PC-9 (cell line): ENCODE results near the gene ALPK1. TPM values are rescaled to one million over a fixed set of nuclear protein-coding genes. Genes with fewer than 3 reads are reported as not detected.

Source experiments
- BruUV-seq: library from RNA; stranded (reverse); fragments of 400-500 nt; replicated peaks from 2 replicates; lab custom pipeline; 2021; lab: Mats Ljungman, UMichigan
- CTCF ChIA-PET: fragments of 300-600 bp; sonication (Branson Sonifier 250); formaldehyde crosslinking; loops from one replicate; lab custom pipeline; 2022; ENCODE audit warnings: antibody characterized with exemption; lab: Charles Lee
- POLR2A ChIA-PET: fragments of 300-600 bp; sonication (Branson Sonifier 250); formaldehyde crosslinking; loops from one replicate; lab custom pipeline; 2022; ENCODE audit warnings: antibody characterized with exemption; ENCODE audit not compliant: unreplicated experiment; lab: Charles Lee
- DNase-seq, 2 experiments: peaks; one replicate each; pipeline versions ENCODE4 v3.0.0 to v3.0.0-alpha.2; 2015 to 2022; ENCODE audit warnings: mixed read lengths in 1 of 2
- H2AFZ ChIP-seq: fragments of 200-600 bp; sonication (generic); 2 replicates; pipeline ENCODE4 v1.8.1; 2017; ENCODE audit warnings: antibody characterized with exemption
- H3F3A ChIP-seq: fragments of 200-600 bp; sonication (generic); 2 replicates; pipeline ENCODE4 v1.8.1; 2017; ENCODE audit warnings: antibody characterized with exemption, mild to moderate bottlenecking, low read depth; ENCODE audit not compliant: insufficient read depth
- H3K27ac ChIP-seq: fragments of 200-600 bp; sonication (generic); 2 replicates; pipeline ENCODE4 v1.6.1; 2016; ENCODE audit warnings: mixed run types
- H3K27me3 ChIP-seq: fragments of 200-600 bp; sonication (generic); 2 replicates; pipeline ENCODE4 v1.6.1; 2016; ENCODE audit warnings: low read depth, mixed run types; ENCODE audit not compliant: insufficient read depth
- H3K36me3 ChIP-seq: fragments of 200-600 bp; sonication (generic); 2 replicates; pipeline ENCODE4 v1.6.1; 2016; ENCODE audit warnings: low read depth, mixed run types
- H3K4me1 ChIP-seq: fragments of 200-600 bp; sonication (generic); replicated peaks from 2 replicates; pipeline ENCODE4 v1.6.1; 2016; ENCODE audit warnings: mixed run types; ENCODE audit not compliant: insufficient read depth
- H3K4me2 ChIP-seq: fragments of 200-600 bp; sonication (generic); 2 replicates; pipeline ENCODE4 v1.6.1; 2017; ENCODE audit warnings: mixed run types
- H3K4me3 ChIP-seq: fragments of 200-600 bp; sonication (generic); 2 replicates; pipeline ENCODE4 v1.6.1; 2016; ENCODE audit warnings: mixed run types
- H3K79me2 ChIP-seq: fragments of 200-600 bp; sonication (generic); 2 replicates; pipeline ENCODE4 v1.6.1; 2017; ENCODE audit warnings: low read depth, mixed run types
- H3K9me2 ChIP-seq: fragments of 200-600 bp; sonication (generic); 2 replicates; pipeline ENCODE4 v1.8.1; 2017; ENCODE audit warnings: mild to moderate bottlenecking; ENCODE audit not compliant: insufficient read depth
- H3K9me3 ChIP-seq: fragments of 200-600 bp; sonication (generic); 2 replicates; pipeline ENCODE4 v1.8.1; 2016; ENCODE audit warnings: low read depth; ENCODE audit not compliant: insufficient read depth
- H4K20me1 ChIP-seq: fragments of 200-600 bp; sonication (generic); 2 replicates; pipeline ENCODE4 v1.8.1; 2017; ENCODE audit not compliant: insufficient read depth
- CTCF ChIP-seq: fragments of 200-600 bp; sonication (generic); conservative IDR thresholded peaks from 2 replicates; pipeline ENCODE4 v1.6.1; 2017; ENCODE audit warnings: mixed run types, antibody characterized with exemption, mild to moderate bottlenecking, moderate library complexity
- EZH2 ChIP-seq: fragments of 200-600 bp; sonication (generic); IDR thresholded peaks from 2 replicates; pipeline ENCODE4 v1.8.0; 2017; ENCODE audit warnings: antibody characterized with exemption, low read depth
- intact Hi-C: fragments of 100-400 bp; cut with micrococcal nuclease; formaldehyde crosslinking; loops from one replicate; pipeline ENCODE4 v1.10.0; 2022; ENCODE audit not compliant: unreplicated experiment
- total RNA-seq: library from RNA; stranded (reverse); gene quantifications from 2 replicates; pipeline ENCODE4 v1.2.3, GENCODE V29; 2021

Gene ALPK1
- total RNA-seq, 1 experiment from 2014 or later, result 35.4 TPM

GRCh38 chr4:112448306-112449132 is 151.3 kb downstream of the ALPK1 start:
- TF ChIP-seq EZH2 (no peak), CTCF (no peak)
- Histone ChIP-seq H2AFZ (no peak overlapping the region), H3K4me3 (no peak overlapping the region), H3K9me3 (no peaks in the 10 kb centered on the region), H3K4me2 (no peak overlapping the region), H3K79me2 (no peaks in the 10 kb centered on the region), H3K36me3 (no peaks in the 10 kb centered on the region), H3F3A (no peaks in the 10 kb centered on the region), H3K4me1 (no peaks in the 10 kb centered on the region), H3K27ac (no peak overlapping the region), H4K20me1 (no peaks in the 10 kb centered on the region), H3K27me3 (no peaks in the 10 kb centered on the region), H3K9me2 (no peaks in the 10 kb centered on the region; the same call in 1 of the 2 replicates)
- DNase-seq, result peak; percentile 17 to 39
- CTCF ChIA-PET, result no interaction called here
- intact Hi-C loops, result no loop called here
- POLR2A ChIA-PET, result interaction anchor here (0.6 kb wide), 1 partner anchor 496 kb away, joined by 3 read pairs; no protein-coding TSS in a partner anchor
- BruUV-seq, result no TSS peak

GRCh38 chr4:112449708-112450107 is 152.5 kb downstream of the ALPK1 start:
- Histone ChIP-seq H3K9me3 (no peaks in the 10 kb centered on the region), H3K4me2 (no peak overlapping the region), H2AFZ (no peak overlapping the region), H3K79me2 (no peaks in the 10 kb centered on the region), H3K9me2 (no peaks in the 10 kb centered on the region), H3K27me3 (no peaks in the 10 kb centered on the region), H3K27ac (no peak overlapping the region), H3F3A (no peaks in the 10 kb centered on the region), H3K4me1 (no peaks in the 10 kb centered on the region), H3K4me3 (no peak overlapping the region), H3K36me3 (no peaks in the 10 kb centered on the region), H4K20me1 (no peaks in the 10 kb centered on the region)
- ChIA-PET POLR2A (no interaction called here), CTCF (no interaction called here)
- BruUV-seq, result no TSS peak
- DNase-seq, result no peak
- intact Hi-C loops, result no loop called here
- no peak for TF ChIP-seq EZH2
- TF ChIP-seq CTCF, result no peak

- no peaks in the 10 kb centered on the region for H3K9me3 ChIP-seq
- no peak for DNase-seq
- no peak overlapping the region for H3K4me2 ChIP-seq
- BruUV-seq, result no TSS peak
- H2AFZ ChIP-seq, result no peak overlapping the region
- CTCF ChIA-PET, result no interaction called here
- no peaks in the 10 kb centered on the region for H4K20me1 ChIP-seq
- H3K36me3 ChIP-seq, result no peaks in the 10 kb centered on the region
- H3K4me3 ChIP-seq, result no peak overlapping the region
- no peaks in the 10 kb centered on the region for H3K9me2 ChIP-seq
- H3K79me2 ChIP-seq, result no peaks in the 10 kb centered on the region
- intact Hi-C loops, result no loop called here
- no peaks in the 10 kb centered on the region for H3K27me3 ChIP-seq
- TF ChIP-seq EZH2 (no peak), CTCF (no peak)
- POLR2A ChIA-PET, result no interaction called here
- H3F3A ChIP-seq, result no peaks in the 10 kb centered on the region
- no peak overlapping the region for H3K27ac ChIP-seq
- H3K4me1 ChIP-seq, result no peaks in the 10 kb centered on the region
These were observed 153.9 kb downstream of the ALPK1 start for GRCh38 chr4:112451104-112451503.
